ENCODE results near the gene UBE2Z.
"Not testable (repeated sequence)": the region's sequence is repeated elsewhere in the genome, so short reads cannot be mapped to it uniquely, and the experiment has no call there.

UBE2Z gene

DNA sequence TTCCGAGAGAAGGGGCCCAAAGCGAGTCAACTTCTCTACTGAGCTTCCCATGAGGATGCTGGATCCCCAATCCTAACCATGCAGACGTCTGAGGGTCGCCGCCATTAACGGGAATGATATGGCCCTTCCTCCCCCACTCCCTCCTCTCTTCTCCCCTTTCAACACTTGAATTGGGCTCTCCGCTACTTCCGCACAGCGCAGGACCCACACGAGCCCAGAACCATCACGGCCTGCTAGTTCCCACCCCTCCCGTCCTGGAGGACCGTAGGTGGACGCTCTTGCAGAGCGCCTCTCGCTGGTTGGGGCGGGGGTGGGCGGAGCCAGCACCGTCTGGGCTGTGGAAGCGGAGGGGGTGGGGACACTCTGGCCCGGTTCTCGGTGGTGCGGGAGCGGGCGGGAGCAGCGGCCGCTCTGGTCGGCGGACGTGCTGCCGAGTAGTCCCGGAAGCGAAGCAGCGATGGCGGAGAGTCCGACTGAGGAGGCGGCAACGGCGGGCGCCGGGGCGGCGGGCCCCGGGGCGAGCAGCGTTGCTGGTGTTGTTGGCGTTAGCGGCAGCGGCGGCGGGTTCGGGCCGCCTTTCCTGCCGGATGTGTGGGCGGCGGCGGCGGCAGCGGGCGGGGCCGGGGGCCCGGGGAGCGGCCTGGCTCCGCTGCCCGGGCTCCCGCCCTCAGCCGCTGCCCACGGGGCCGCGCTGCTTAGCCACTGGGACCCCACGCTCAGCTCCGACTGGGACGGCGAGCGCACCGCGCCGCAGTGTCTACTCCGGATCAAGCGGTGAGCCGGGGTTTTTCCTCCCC, at the start of gene UBE2Z:
Gene UBE2Z (plus strand): TSS at position 361 of the 797 bp plus-strand sequence. CDS start 97 bp downstream, at position 458.
- peak; percentile 96 for DNase-seq

GRCh38 chr17:48860034-48860433, 48.2 kb upstream of the UBE2Z start:
- DNase-seq: no peak

DNA sequence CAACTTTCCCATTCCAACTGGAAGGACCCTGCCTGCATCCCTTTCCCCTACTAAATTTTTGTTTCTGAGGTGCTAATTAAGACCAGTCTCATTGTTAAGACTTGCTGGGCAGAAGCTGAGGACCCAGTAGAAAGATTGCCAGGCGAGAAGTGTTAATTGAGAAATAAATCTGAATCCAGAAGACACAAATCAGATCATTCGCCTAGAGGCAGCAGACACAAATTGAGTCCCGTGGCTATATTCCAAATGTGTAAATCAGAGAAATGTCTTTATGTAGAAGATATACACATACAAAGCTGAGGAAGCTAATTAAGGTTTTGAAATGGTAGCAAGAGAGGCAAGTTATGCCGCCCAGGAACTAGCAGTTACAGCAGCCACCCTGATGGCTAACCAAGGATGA, 47.8 kb upstream of the UBE2Z start:
- DNase-seq: no peak

DNA sequence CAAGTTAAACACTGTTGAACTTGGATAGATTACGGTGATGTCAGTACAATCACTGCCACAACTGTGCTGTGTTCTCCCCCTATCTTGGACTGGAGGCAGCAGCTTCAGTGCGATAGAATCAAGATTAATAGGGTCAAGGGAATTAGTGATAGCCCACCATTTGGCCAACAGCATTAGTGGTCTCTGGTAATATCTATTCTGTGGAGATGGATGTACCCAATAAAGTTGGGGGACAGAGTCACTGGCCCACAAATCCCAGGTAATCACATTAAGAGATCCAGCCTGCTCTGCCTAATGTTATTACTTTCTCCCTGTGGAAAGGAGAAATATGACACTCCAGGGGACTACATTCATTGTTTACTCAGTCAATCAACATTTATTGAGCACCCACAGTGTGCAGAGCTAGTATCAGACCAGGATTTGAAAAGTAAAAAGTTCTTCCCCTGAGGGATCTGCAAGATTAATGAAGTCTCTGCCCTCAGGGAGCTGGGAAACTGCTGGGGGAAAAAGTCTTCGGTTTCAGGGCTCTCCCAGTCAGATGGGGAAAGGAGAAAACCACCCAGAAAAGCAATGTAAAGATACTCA, 39.2 kb upstream of the UBE2Z start:
- peak; percentile 9 for DNase-seq

DNA sequence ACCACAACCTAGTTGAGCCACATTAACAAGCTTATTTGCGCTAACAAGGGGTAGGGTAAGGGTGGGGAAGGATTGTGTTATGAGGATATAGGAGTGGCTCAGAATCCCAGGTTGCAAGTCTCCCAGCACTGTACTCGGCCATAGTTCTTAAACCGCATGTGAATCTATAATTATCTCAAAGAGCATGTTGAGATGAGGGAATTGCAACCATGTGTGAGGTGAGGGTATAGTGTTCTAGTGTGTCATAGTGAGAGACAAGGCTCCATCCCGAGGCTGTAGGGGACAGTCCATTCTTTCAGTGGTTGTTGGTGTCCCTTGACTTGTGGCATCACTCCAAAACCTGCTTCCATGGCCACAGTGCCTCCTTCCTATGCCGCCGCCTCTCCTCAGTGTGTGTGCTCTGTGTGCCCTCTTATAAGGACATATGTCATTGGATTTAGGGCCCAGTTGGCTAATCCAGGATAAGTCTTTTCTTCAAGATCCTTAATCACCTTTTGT, 38.3 kb upstream of the UBE2Z start:
- peak; percentile 30 for DNase-seq

GRCh38 chr17:48871035-48871550, 37.1 kb upstream of the UBE2Z start:
- DNase-seq: no peak

- peak; percentile 63 for DNase-seq
These were observed 36.5 kb upstream of the UBE2Z start for GRCh38 chr17:48871551-48872351.

GRCh38 chr17:48872409-48872808, 35.8 kb upstream of the UBE2Z start:
- not testable (repeated sequence) for DNase-seq

- DNase-seq: no peak
These were observed 35.0 kb upstream of the UBE2Z start for GRCh38 chr17:48873209-48873608.

GRCh38 chr17:48873696-48874443, 34.3 kb upstream of the UBE2Z start:
- DNase-seq: no peak

DNA sequence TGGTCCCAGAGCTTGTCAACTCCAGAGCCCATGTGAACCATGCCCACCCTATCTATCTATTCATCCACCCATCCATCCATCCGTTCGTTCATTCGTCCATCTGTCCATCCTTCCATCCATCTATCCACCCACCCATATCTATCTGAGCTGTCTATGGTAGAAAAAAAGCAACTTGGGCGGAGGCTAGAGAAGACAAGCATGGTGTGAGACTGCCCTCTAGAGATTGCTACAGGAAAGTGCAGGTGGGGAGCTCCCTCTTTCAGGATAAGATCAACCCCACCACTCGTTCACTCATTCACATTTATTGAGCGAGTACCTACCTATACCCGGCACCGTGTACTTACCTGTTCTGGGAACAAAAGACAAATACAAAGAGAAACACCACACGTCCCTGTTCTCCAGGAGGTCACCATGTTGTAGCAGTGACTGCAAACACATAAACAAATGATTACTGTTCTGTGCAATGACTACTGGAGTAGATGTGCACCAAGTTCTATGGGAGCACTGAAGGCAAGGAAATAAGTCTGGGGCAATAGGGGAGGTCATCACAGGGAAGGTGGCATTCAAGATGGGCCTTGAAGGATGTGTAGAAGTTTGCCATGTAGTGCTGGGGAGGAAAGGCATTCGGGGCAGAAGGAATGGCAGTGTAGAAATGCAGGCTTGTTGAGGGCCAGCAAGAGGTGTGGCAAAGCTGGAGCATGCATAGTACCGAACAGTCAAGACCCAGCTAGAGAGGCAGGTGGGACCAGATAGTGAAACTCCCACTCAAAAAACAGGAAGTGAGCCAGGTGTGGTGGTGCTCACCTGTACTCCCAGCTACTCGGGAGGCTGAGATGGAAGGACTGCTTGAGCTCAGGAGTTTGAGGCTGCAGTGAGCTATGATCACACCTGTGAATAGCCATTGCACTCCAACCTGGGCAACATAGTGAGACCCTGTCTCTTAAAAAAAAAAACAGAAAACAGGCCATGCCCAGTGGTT, 29.0 kb upstream of the UBE2Z start:
- DNase-seq: peak; percentile 78

DNA sequence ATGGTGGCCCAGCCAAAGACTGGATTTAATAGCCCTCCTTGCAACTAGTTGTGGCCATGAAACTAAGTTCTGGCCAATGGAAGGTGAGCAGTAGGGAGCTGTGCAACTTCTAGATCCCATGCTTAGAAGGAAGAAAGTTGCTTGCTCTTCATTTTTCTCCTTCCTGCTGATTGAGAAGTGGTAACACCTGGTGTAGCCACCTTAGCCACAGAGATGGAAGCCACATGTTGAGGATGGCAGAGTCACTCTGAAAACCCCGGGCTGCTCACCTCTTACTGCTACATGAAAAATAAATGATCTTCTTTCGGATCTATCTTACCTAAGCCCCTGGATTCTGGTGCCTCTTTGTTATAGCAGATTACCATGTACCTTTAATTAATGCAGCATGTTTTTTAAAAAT, 25.9 kb upstream of the UBE2Z start:
- DNase-seq: no peak

GRCh38 chr17:48883171-48883570, 25.0 kb upstream of the UBE2Z start:
- no peak for DNase-seq

DNA sequence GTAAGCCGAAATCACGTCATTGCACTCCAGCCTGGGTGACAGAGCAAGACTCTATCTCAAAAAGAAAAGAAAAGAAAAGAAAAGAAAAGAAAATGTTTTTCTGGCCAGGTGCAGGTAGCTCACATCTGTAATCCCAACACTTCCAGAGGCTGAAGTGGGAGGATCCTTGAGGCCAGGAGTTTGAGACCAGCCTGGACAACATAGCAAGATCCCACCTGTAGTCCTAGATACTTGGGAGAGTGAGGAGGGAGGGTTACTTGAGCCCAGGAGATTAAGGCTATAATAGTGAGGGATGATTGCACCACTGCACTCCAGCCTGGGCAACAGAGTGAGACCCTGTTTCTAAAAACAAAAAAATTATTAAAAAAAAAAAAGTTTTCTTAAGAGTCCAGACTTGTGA, 18.1 kb upstream of the UBE2Z start:
- no peak for DNase-seq

GRCh38 chr17:48892940-48893645, 15.1 kb upstream of the UBE2Z start:
- peak; percentile 73 for DNase-seq

DNA sequence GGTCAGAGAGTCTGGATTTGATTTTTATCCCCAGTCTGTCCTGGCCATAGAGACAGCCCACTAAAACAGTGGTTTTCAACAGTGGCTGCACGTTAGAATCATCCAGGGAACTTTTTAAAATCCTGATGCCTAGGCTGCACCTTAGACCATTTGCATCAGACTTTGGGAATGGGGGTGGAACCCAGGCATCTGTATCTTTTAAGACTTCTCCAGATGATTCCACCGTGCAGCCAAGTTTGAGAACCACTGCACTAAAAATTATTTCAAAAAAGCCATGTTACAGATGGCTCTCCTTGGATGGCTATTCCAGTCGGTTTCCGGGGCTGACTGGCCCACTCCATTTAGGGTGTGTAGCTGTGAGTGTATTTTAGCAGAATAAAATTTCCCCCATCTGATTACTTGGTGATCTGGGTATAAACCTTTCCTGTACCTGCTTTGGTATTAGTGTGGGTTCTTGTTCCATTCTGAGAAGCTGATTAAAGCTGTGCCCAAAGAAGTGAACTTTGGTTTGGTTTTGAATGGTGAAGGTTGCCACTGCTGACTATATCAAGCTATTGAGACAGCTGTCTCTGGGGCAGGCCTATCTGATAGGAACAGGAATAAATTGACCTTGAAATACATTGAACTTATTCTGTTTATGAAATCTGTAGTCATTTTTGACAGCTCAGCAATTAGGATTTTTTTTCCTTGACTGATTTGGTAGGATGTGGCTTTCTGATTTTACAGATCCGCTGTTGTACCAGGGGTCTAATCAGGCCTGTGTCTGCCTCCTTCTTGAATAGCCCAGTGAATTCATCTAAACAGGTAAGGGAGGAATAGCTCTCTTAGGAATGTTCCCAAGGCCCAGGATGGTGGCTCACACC, 14.3 kb upstream of the UBE2Z start:
- no peak for DNase-seq

- peak; percentile 48 for DNase-seq
These were observed 13.3 kb upstream of the UBE2Z start for GRCh38 chr17:48894886-48895285.

DNA sequence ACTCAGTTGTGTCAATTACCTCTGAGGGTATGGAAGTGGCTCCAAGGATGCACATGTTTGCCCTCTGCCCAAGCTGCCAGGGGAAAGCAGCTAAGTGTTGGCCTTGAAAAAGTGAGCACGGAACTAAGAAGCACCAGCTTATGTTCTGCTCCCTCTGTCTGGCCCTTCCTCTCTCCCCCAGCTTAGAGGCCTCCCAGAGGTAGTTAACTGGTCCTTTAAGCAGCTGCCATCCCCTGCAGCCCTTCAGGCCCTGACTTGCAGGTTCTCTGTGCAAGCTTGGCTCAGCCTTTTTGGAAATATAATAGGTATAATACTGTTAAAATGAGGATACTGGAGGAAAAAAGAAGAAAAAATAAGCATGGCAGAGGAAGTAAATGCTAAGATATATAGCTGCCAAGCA, 7.0 kb upstream of the UBE2Z start:
- no peak for DNase-seq

- peak; percentile 29 for DNase-seq
These were observed 4.8 kb upstream of the UBE2Z start for GRCh38 chr17:48903401-48903800.

GRCh38 chr17:48904428-48904827, 3.8 kb upstream of the UBE2Z start:
- no peak for DNase-seq
